Stimulated activated CD4-positive, alpha-beta T cell treated with anti-CD3 and anti-CD28 coated beads, Interleukin-1b, Interleukin-23, amount 100 ng/mL, for 24 hours (primary cell): Measurements from ENCODE around the gene IRGQ.
"Not testable (repeated sequence)": the region's sequence is repeated elsewhere in the genome, so short reads cannot be mapped to it uniquely, and the experiment has no call there.

Experiments
- DNase-seq, 4 experiments: peaks; one replicate each; pipeline ENCODE4 v3.0.0-alpha.2; 2020; ENCODE audit warnings: low read depth in 4 of 4, low spot score in 1 of 4

The IRGQ gene

GRCh38 chr19:43624933-43625332 lies 29.0 kb upstream of the IRGQ start:
- DNase-seq: peak; percentile 65 to 81 (median 72)

- DNase-seq: no peak
Measured at GRCh38 chr19:43623889-43624670, 28.1 kb upstream of the IRGQ start.

- no peak for DNase-seq
Measured at GRCh38 chr19:43622956-43623355, 27.0 kb upstream of the IRGQ start.

GRCh38 chr19:43622070-43622469 lies 26.1 kb upstream of the IRGQ start:
- no peak for DNase-seq

- DNase-seq: peak in 2 of 4 experiments; percentile 75 to 82
Measured at GRCh38 chr19:43620061-43621001, 24.4 kb upstream of the IRGQ start.

- DNase-seq: peak; percentile 60 to 84 (median 80)
Measured at GRCh38 chr19:43619262-43620060, 23.5 kb upstream of the IRGQ start, which contains the start of gene ZNF428. ZNF428 (minus strand) TSS chr19:43619629; CDS start chr19:43614304, 5,325 bp downstream.

- DNase-seq: peak in 1 of 4 experiments; percentile 52
Measured at GRCh38 chr19:43618921-43619261, 23.0 kb upstream of the IRGQ start.

GRCh38 chr19:43616954-43617353 lies 21.0 kb upstream of the IRGQ start:
- DNase-seq: no peak

- no peak for DNase-seq
Measured at GRCh38 chr19:43616306-43616705, 20.4 kb upstream of the IRGQ start.

- DNase-seq: no peak
Measured at GRCh38 chr19:43612374-43612773, 16.4 kb upstream of the IRGQ start.

GRCh38 chr19:43611788-43612187 lies 15.9 kb upstream of the IRGQ start, which contains the start of gene SRRM5:
SRRM5 (plus strand) TSS chr19:43612088; CDS start chr19:43612122, 34 bp downstream.
- DNase-seq: no peak

- DNase-seq: no peak
Measured at GRCh38 chr19:43610493-43610892, 14.6 kb upstream of the IRGQ start.

GRCh38 chr19:43609872-43610271 lies 13.9 kb upstream of the IRGQ start:
- DNase-seq: no peak

- DNase-seq: no peak
Measured at GRCh38 chr19:43607238-43608205, 11.6 kb upstream of the IRGQ start.

- no peak for DNase-seq
Measured at GRCh38 chr19:43606569-43607229, 10.8 kb upstream of the IRGQ start.

- no peak for DNase-seq
Measured at GRCh38 chr19:43605875-43606568, 10.1 kb upstream of the IRGQ start.

- not testable (repeated sequence) for DNase-seq
Measured at GRCh38 chr19:43600326-43600725, 4.4 kb upstream of the IRGQ start.

GRCh38 chr19:43599635-43600295 lies 3.8 kb upstream of the IRGQ start:
- DNase-seq: no peak
